Measurements from ENCODE around the gene HRCT1.
A peak's percentile ranks its signal among the peaks of the same experiment; 100 is the strongest.

HRCT1 gene

DNA sequence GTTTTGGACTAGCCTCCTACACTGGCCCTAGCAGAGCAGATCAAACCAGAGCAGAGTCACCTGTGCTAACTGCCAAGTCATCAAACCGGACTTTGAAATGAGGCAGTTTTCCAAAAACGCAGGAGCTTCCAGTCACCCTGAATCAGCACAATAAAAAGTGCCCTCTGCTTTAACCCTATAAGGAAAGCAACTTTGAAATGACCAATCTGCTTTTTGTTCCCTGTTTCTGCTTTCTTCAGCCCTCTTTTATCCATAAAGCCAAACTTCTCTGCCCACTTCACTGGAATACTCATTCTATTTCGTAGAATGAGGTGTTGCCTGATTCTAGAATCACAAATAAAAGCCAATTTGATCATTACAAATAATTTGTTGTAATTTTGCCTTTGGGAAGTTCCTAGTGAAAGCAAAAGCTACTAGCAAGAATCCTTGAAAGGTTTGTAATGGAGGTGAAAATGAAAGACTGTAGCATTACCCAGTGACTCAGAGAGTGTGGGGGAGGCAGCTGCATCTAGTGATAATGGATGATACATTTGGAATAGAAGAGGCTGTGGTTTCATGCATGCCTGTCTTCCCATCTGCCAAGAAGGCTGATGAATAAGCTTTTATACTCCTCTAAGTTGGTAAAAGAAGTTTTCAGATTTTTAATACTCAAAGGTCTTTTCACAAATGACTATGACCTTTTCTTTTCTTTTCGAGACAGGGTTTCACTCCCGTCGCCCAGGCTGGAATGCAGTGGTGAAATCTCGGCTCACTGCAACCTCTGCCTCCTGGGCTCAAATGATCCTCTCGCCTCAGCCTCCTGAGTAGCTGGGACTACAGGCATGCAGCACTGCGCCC lies 18.1 kb downstream of the HRCT1 start:
- no peak overlapping the region for H3K4me3 ChIP-seq (replicated peaks; ENCODE audit: low read depth, low read length)
- TF ChIP-seq CTCF (IDR thresholded peaks at IDR 0.05; ENCODE audit: low read depth, low read length, missing control alignments) = no peak
- peak; percentile 75 for DNase-seq (ENCODE audit: extremely low read depth, low read depth)

DNA sequence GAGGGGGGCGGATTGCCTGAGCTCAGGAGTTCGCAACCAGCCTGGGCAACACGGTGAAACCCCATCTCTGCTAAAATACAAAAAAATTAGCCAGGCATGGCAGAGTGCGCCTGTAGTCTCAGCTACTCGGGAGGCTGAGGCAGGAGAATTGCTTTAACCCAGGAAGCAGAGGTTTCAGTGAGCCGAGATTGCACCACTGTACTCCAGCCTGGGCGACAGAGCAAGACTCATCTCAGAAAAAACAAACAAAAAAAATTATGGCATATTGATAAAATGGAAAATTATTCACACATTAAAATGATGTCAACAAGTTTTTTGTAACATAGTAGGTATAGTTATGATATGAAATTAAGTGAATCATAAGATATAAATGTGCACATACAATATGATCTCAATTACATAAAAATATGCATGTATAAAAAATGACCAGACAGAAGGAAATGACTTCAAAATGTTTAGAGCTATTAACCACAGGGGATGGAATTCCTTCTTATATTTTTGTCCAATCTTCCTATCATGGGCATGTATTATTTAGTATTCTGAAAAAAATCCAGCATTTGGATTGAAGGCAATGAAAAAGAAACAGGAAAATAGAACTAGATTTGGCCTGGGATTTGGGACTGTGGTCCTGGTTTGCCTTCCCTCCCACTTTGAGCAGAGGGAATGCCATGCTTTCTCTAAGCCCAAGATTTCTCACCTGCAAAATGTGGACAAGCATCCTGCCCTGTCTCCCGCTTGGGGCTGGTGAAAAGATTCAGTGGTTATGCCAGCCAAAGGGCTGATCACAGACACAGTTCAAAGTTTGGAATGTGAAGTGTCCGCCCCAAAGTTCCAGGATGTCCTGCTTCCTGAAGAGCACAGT lies 22.8 kb downstream of the HRCT1 start:
- TF ChIP-seq CTCF (IDR thresholded peaks at IDR 0.05; ENCODE audit: low read depth, low read length, missing control alignments) = no peak
- no peak overlapping the region for H3K4me3 ChIP-seq (replicated peaks; ENCODE audit: low read depth, low read length)
- DNase-seq (ENCODE audit: extremely low read depth, low read depth) = no peak

DNA sequence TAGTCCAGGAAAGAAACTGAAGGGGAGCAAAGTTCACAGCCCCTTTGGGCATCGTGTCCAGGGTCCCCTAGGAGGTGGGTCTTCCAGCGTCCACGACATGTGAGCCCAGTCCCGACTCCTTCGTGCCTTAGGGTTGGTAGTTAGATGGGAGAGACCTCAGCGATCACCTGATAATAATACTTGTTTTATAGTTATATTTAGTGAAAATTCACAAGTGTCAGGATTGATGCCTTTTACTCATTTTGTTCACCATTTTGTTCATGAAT lies 23.4 kb downstream of the HRCT1 start:
- no peak for TF ChIP-seq CTCF (IDR thresholded peaks at IDR 0.05; ENCODE audit: low read depth, low read length, missing control alignments)
- no peak overlapping the region for H3K4me3 ChIP-seq (replicated peaks; ENCODE audit: low read depth, low read length)

GRCh38 chr9:35930521-35930920 lies 24.5 kb downstream of the HRCT1 start:
- no peak for TF ChIP-seq CTCF (IDR thresholded peaks at IDR 0.05; ENCODE audit: low read depth, low read length, missing control alignments)
- no peak overlapping the region for H3K4me3 ChIP-seq (replicated peaks; ENCODE audit: low read depth, low read length)
- DNase-seq (ENCODE audit: extremely low read depth, low read depth) = no peak

More for the DNA sequence above, 23.4 kb downstream of the HRCT1 start:
- no peak for DNase-seq (ENCODE audit: extremely low read depth, low read depth)

DNA sequence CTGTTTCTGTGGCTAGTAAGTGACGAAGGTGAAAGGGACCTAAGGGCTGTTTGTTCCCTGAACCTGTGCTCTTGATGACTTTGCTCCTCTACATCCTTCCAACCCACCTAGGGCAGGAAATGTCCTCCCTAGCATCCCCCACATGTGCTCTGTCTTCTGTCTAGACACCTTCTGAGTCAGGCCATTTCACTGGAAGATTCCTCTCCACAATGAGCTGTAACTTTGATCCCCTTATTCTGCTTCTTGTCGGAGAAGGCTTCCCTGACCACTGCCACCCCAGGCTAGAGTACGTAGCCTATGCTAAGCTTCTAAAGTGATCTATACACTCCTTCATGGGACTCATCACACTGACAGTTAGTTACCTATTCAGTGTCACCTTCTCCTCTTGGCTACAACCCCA lies 25.0 kb downstream of the HRCT1 start:
- DNase-seq (ENCODE audit: extremely low read depth, low read depth) = no peak
- no peak for TF ChIP-seq CTCF (IDR thresholded peaks at IDR 0.05; ENCODE audit: low read depth, low read length, missing control alignments)
- no peak overlapping the region for H3K4me3 ChIP-seq (replicated peaks; ENCODE audit: low read depth, low read length)

DNA sequence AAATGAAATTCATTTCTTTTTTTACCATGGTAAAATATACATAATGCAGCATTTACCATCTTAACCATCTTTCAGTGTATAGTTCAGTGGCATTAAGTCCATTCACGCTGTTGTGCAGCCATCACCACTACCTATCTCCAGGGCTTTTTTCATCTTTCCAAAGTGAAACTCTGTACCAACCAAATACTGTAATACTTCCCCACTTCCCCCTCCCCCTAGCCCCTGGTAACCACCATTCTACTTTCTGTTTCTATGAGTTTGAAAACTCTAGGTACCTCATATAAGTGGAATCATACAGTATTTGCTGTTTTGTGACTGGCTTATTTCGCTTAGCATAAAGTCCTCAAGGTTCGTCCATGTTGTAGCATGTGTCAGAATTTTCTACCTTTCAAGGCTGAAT lies 26.7 kb downstream of the HRCT1 start:
- DNase-seq (ENCODE audit: extremely low read depth, low read depth) = no peak
- no peak for TF ChIP-seq CTCF (IDR thresholded peaks at IDR 0.05; ENCODE audit: low read depth, low read length, missing control alignments)
- no peak overlapping the region for H3K4me3 ChIP-seq (replicated peaks; ENCODE audit: low read depth, low read length)
